HG02840 (cell line): ENCODE results near the gene METRN.
"Not testable (repeated sequence)": the region's sequence is repeated elsewhere in the genome, so short reads cannot be mapped to it uniquely, and the experiment has no call there.

Experiments
- ATAC-seq: cut with Tn5 transposase; IDR thresholded peaks from one replicate; pipeline ENCODE4 v1.9.1; 2021; ENCODE audit warnings: mild to moderate bottlenecking, moderate library complexity, moderate number of reproducible peaks; ENCODE audit not compliant: unreplicated experiment, low FRiP score

METRN gene

GRCh38 chr16:751152-752006, 36.5 kb downstream of the METRN start:
- ATAC-seq: no peak

- ATAC-seq: no peak
These were observed 37.0 kb downstream of the METRN start for GRCh38 chr16:752007-752312.

GRCh38 chr16:754121-754607, 39.2 kb downstream of the METRN start:
- not testable (repeated sequence) for ATAC-seq

GRCh38 chr16:754656-755055, 39.7 kb downstream of the METRN start:
- no peak for ATAC-seq

GRCh38 chr16:756428-756827, 41.5 kb downstream of the METRN start:
- no peak for ATAC-seq

- no peak for ATAC-seq
These were observed 44.4 kb downstream of the METRN start for GRCh38 chr16:759110-759910.

GRCh38 chr16:760065-760464, 45.1 kb downstream of the METRN start:
- no peak for ATAC-seq

GRCh38 chr16:760545-761343, 45.8 kb downstream of the METRN start, which contains the start of gene MSLN:
Gene MSLN (plus strand): TSS chr16:760734. CDS start chr16:762681, 1,947 bp downstream.
- ATAC-seq: no peak

GRCh38 chr16:761625-762513, 47.0 kb downstream of the METRN start:
- ATAC-seq: no peak

GRCh38 chr16:762595-763268, 47.8 kb downstream of the METRN start:
- ATAC-seq: no peak

- ATAC-seq: no peak
These were observed 48.7 kb downstream of the METRN start for GRCh38 chr16:763369-764183.

- no peak for ATAC-seq
These were observed 49.3 kb downstream of the METRN start for GRCh38 chr16:764184-764750.

- ATAC-seq: no peak
These were observed 50.0 kb downstream of the METRN start for GRCh38 chr16:764848-765487.

GRCh38 chr16:765488-765865, 50.6 kb downstream of the METRN start:
- ATAC-seq: no peak

- no peak for ATAC-seq
These were observed 51.3 kb downstream of the METRN start for GRCh38 chr16:766008-766819.

- no peak for ATAC-seq
These were observed 52.1 kb downstream of the METRN start for GRCh38 chr16:766820-767640.
